HepG2 (cell line): ENCODE data around the gene DLX6.

Source experiments
- CTCF ChIP-seq: sonication (generic); formaldehyde crosslinking; IDR thresholded peaks from 2 replicates; pipeline ENCODE4 v1.5.0; 2020; ENCODE audit warnings: mild to moderate bottlenecking, missing genetic modification reagents, moderate library complexity
- ETS1 ChIP-seq: sonication (generic); formaldehyde crosslinking; IDR thresholded peaks from 2 replicates; pipeline ENCODE4 v1.4.0; 2020; ENCODE audit warnings: missing genetic modification reagents
- HDAC2 ChIP-seq: sonication (generic); formaldehyde crosslinking; IDR thresholded peaks from 2 replicates; pipeline ENCODE4 v1.4.0; 2020; ENCODE audit warnings: missing genetic modification reagents
- JUN ChIP-seq: sonication (generic); formaldehyde crosslinking; IDR thresholded peaks from 2 replicates; pipeline ENCODE4 v1.4.0; 2020; ENCODE audit warnings: mild to moderate bottlenecking, missing genetic modification reagents
- MAFK ChIP-seq, 2 experiments: IDR thresholded peaks in 1 of 2; conservative IDR thresholded peaks in 1 of 2; 2 replicates each; pipeline ENCODE4 v1.6.1; 2011; ENCODE audit warnings: improper control_type of control experiment in 2 of 2, low read length in 2 of 2
- PITX1 ChIP-seq: sonication (generic); formaldehyde crosslinking; IDR thresholded peaks from 2 replicates; pipeline ENCODE4 v1.5.1; 2020; ENCODE audit warnings: mild to moderate bottlenecking, missing genetic modification reagents
- POLR2A ChIP-seq, 2 experiments: IDR thresholded peaks; 2 replicates each; pipeline ENCODE4 v1.6.1; 2011; ENCODE audit warnings: low read depth in 2 of 2, low read length in 2 of 2, mild to moderate bottlenecking in 1 of 2, moderate library complexity in 1 of 2; ENCODE audit not compliant: insufficient read depth in 1 of 2
- TRAFD1 ChIP-seq: sonication (generic); formaldehyde crosslinking; IDR thresholded peaks from 2 replicates; pipeline ENCODE4 v1.5.1; 2020; ENCODE audit warnings: missing genetic modification reagents, mild to moderate bottlenecking, borderline replicate concordance
- ZBTB2 ChIP-seq: sonication (generic); formaldehyde crosslinking; IDR thresholded peaks from 2 replicates; pipeline ENCODE4 v1.8.0; 2022; ENCODE audit warnings: low read depth, missing genetic modification reagents
- ZHX1 ChIP-seq: sonication (generic); formaldehyde crosslinking; IDR thresholded peaks from 2 replicates; pipeline ENCODE4 v1.8.1; 2022; ENCODE audit warnings: low read depth, mild to moderate bottlenecking, missing genetic modification reagents

- TF ChIP-seq ZHX1 (CRISPR knock-in tag) = no peak
- TF ChIP-seq JUN (CRISPR knock-in tag) = no peak
- TF ChIP-seq POLR2A (IDR thresholded peaks at IDR 0.05; ENCODE audit: insufficient read depth in 1 of 2, low read depth in 2 of 2, low read length in 2 of 2) = no peak
- TF ChIP-seq ETS1 (CRISPR knock-in tag) = no peak
- TF ChIP-seq TRAFD1 (CRISPR knock-in tag) = no peak
- TF ChIP-seq PITX1 (CRISPR knock-in tag) = no peak
- no peak for TF ChIP-seq ZBTB2 (CRISPR knock-in tag)
- no peak for TF ChIP-seq CTCF (CRISPR knock-in tag)
- no peak for TF ChIP-seq HDAC2 (CRISPR knock-in tag)
- TF ChIP-seq MAFK (conservative IDR thresholded peaks at IDR 0.05 in 1 of 2, IDR thresholded peaks at IDR 0.05 in 1 of 2; ENCODE audit: low read length in 2 of 2) = no peak
Observed at GRCh38 chr7:97011536-97012364, 6.4 kb downstream of the DLX6 start.
